ENCODE results near the gene FAM114A1.

Gene FAM114A1

DNA sequence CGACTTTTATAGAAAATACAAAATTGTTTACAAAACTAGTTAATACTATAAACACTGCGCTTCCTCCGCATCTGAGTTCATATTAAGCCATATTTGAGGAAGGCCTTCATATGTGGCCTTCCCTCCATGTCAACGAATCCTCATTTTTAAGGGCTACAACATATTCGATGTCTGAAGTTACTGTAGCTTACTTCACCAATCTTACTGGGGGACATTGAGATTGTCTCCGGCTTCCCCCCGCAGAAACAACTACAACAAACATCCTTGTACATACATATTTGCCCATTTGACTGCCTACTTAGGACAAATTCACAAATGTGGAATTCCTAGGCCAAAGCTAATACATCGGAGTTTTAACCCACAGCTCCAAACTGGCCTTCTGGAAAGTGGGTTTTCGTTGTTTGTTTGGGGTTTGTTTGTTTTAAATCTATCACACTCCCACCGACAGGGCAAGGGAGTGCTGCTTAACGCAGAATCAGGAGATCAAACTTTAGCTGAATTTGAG, 581 bp upstream of the FAM114A1 start:
- TF ChIP-seq, protein P1, sequence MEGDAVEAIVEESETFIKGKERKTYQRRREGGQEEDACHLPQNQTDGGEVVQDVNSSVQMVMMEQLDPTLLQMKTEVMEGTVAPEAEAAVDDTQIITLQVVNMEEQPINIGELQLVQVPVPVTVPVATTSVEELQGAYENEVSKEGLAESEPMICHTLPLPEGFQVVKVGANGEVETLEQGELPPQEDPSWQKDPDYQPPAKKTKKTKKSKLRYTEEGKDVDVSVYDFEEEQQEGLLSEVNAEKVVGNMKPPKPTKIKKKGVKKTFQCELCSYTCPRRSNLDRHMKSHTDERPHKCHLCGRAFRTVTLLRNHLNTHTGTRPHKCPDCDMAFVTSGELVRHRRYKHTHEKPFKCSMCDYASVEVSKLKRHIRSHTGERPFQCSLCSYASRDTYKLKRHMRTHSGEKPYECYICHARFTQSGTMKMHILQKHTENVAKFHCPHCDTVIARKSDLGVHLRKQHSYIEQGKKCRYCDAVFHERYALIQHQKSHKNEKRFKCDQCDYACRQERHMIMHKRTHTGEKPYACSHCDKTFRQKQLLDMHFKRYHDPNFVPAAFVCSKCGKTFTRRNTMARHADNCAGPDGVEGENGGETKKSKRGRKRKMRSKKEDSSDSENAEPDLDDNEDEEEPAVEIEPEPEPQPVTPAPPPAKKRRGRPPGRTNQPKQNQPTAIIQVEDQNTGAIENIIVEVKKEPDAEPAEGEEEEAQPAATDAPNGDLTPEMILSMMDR (IDR thresholded peaks at IDR 0.05; ENCODE audit: low read depth, low read length, missing control alignments) = no peak
- no peak for DNase-seq (ENCODE audit: low read depth)
- H3K4me3 ChIP-seq (ENCODE audit: low read depth, low read length) = peak overlapping the region; percentile 66

DNA sequence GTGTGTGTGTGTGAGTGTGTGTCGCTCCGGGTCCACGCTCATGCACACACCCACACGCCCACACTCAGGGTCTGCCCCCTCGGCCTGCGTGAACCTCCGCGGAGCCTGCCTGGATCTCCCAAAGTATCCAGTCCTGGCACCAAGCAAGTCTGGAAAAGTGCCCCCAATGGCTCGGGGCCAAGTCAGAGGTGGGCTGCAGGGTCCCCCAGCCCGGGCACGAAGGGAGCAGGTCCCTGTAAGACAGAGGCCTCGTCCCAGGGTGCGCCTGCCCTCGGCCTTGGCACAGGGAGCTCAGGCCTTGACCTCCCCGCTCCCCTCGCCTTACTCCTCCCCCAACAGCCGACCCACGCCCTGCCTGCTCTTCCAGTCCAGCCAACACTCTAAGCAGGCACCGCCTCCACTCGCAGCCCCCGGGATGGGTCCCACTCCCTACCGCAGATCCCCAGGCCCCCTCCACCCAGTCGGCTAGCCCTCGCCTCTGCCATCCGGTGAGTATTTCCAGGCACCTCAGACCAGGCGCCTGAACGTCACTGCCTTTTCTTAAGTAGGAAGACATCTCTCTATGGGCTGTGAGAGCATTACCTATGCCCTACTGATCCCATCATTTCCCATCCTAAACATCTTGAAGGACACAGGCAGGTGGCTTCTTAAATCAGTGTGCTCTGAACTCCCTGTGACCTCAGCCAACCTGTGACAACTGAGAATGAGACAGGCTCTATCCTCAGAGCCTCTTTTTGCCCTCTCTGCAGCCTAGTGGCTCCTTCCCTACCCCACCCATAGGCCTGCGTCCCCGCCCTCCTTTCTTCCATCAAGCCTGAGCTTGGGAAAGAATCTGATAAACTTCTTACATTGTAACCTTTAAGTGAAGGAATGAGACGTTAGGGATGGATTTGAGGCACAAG, 704 bp downstream of the FAM114A1 start:
- TF ChIP-seq, protein P1 (IDR thresholded peaks at IDR 0.05; ENCODE audit: low read depth, low read length, missing control alignments) = no peak

DNA sequence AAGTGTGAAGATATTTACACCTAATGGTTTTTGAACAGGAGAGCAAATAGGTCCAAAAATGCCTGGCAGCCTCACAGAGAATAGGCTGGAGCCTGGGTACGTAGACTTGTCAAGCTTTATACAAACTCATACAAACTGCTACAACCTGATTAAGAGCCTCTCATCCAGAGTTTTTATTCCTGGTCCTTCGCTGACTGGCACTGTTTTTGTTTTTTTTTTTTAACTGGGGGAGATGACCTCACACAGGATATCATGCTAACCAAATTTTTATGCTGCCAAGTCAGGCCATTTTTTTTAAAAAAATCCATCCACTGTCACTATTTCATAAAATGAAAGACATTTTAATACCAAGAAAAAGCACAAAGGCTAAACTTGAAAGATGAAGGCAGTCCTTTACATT, 1.9 kb downstream of the FAM114A1 start:
- no peak for DNase-seq (ENCODE audit: low read depth)
- H3K4me3 ChIP-seq (ENCODE audit: low read depth, low read length) = no peak overlapping the region
- TF ChIP-seq, protein P1 (IDR thresholded peaks at IDR 0.05; ENCODE audit: low read depth, low read length, missing control alignments) = no peak

More for the DNA sequence above, 704 bp downstream of the FAM114A1 start:
- no peak for DNase-seq (ENCODE audit: low read depth)
- H3K4me3 ChIP-seq (ENCODE audit: low read depth, low read length) = peak overlapping the region; percentile 66

DNA sequence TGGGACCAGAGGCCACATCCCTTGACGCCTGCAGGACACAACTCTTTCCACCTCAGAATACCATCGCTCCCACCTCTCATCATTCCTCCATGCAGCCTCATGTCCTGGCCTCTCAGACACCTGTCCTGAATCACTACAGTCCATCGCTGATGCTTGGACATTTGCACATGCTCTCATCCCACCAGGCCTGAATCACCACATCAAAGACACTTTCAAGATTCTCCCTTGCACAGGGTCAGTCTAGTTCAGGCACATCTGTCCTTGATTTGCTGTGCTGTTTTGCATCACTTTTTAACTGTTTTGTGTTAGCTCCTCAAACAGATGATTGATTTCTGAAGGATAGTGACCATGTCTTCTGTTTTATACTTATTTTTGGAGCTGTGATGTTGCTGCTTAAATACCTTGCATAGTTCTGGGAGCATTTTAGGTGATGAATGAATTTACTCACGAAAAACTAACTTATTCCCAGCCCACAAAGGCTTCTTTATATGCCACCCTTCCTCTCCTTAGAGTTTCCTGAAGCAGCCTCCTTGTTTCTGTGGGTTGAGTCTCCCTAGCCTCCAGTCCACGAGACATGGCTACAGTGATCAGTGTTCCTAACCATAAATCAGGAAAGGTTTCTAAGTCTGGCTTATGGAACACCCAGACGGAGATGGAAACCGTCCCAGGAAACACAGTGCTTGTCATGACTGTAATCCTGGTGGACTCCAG, 2.6 kb downstream of the FAM114A1 start:
- TF ChIP-seq, protein P1 (IDR thresholded peaks at IDR 0.05; ENCODE audit: low read depth, low read length, missing control alignments) = no peak
- DNase-seq (ENCODE audit: low read depth) = no peak
- H3K4me3 ChIP-seq (ENCODE audit: low read depth, low read length) = no peak overlapping the region

GRCh38 chr4:38871593-38871992, 4.0 kb downstream of the FAM114A1 start:
- H3K4me3 ChIP-seq (ENCODE audit: low read depth, low read length) = no peak overlapping the region
- DNase-seq (ENCODE audit: low read depth) = no peak
- TF ChIP-seq, protein P1 (IDR thresholded peaks at IDR 0.05; ENCODE audit: low read depth, low read length, missing control alignments) = no peak

DNA sequence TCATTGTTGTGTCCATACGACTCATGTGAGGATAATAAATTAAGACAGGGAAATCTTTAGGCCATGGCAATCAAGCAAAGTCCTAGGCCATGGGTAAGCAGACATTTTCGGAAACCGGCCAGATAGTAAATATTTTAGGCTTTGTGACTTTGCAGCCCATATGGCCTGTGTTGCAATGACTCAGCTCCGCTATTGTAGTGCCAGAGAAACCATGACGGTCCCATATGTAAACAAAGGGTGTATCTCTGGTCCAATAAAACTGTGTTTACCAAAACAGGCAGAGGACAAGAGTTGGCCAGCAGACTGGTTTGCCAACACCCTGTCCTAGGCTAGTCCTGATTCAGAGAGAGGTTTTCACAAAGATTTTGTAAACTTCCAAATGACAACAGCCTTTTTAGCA, 5.0 kb downstream of the FAM114A1 start:
- TF ChIP-seq, protein P1 (IDR thresholded peaks at IDR 0.05; ENCODE audit: low read depth, low read length, missing control alignments) = no peak
- no peak overlapping the region for H3K4me3 ChIP-seq (ENCODE audit: low read depth, low read length)
- DNase-seq (ENCODE audit: low read depth) = no peak
